SK-N-SH (cell line): Measurements from ENCODE around the gene DZIP1L. TPM values are rescaled to one million over a fixed set of nuclear protein-coding genes. Genes with fewer than 3 reads are reported as not detected.

ENCODE experiments used
- CTCF ChIA-PET: fragments of 300-600, 350-600 bp; formaldehyde crosslinking; extraction: SDS; loops from one replicate; lab custom pipeline; 2021; lab: Yijun Ruan, JAX
- POLR2A ChIA-PET: fragments of 350-600 bp; sonication (Branson Sonifier 250); formaldehyde crosslinking; extraction: SDS; loops from one replicate; lab custom pipeline; 2020; ENCODE audit warnings: antibody characterized with exemption, inconsistent platforms; lab: Yijun Ruan, JAX
- DNase-seq: peaks from one replicate; pipeline ENCODE4 v3.0.0; 2012
- H2AFZ ChIP-seq: fragments of 200-600 bp; sonication (generic); 2 replicates; pipeline ENCODE4 v1.8.1; 2016; ENCODE audit warnings: antibody characterized with exemption, mild to moderate bottlenecking, low read depth
- H3F3A ChIP-seq: fragments of 200-600 bp; sonication (generic); replicated peaks from 2 replicates; pipeline ENCODE3; 2016; ENCODE audit warnings: antibody characterized with exemption, mild to moderate bottlenecking; ENCODE audit not compliant: insufficient read depth
- H3K27ac ChIP-seq, 2 experiments: fragments of 200-500 bp in 1 of 2; fragments of 200-600 bp in 1 of 2; sonication (Bioruptor generic) in 1 of 2; sonication (generic), shearing (Covaris generic) in 1 of 2; 2 replicates each; pipeline versions ENCODE4 v1.5.1 to v1.6.1; 2014 to 2016; ENCODE audit warnings: low read depth in 2 of 2, inconsistent platforms in 1 of 2, low read length in 1 of 2, mild to moderate bottlenecking in 1 of 2, mixed read lengths in 1 of 2
- H3K27me3 ChIP-seq: fragments of 200-600 bp; sonication (generic), shearing (Covaris generic); 2 replicates; pipeline ENCODE4 v1.6.1; 2016; ENCODE audit warnings: mixed run types; ENCODE audit not compliant: insufficient read depth
- H3K36me3 ChIP-seq, 2 experiments: fragments of 200-500 bp in 1 of 2; fragments of 200-600 bp in 1 of 2; sonication (Bioruptor generic) in 1 of 2; sonication (generic) in 1 of 2; replicated peaks in 1 of 2; 2 replicates each; pipeline versions ENCODE3 to v1.5.1; 2014 to 2016; ENCODE audit warnings: low read length in 1 of 2, mild to moderate bottlenecking in 1 of 2; ENCODE audit not compliant: insufficient read depth in 2 of 2, control insufficient read depth in 1 of 2
- H3K4me1 ChIP-seq, 2 experiments: fragments of 200-500 bp in 1 of 2; fragments of 200-600 bp in 1 of 2; sonication (Bioruptor generic) in 1 of 2; sonication (generic), shearing (Covaris generic) in 1 of 2; 2 replicates each; pipeline versions ENCODE4 v1.5.1 to v1.6.1; 2014 to 2016; ENCODE audit warnings: low read depth in 1 of 2, low read length in 1 of 2, mixed run types in 1 of 2; ENCODE audit not compliant: insufficient read depth in 2 of 2, control insufficient read depth in 1 of 2
- H3K4me2 ChIP-seq: fragments of 200-600 bp; sonication (generic), shearing (Covaris generic); 2 replicates; pipeline ENCODE4 v1.6.1; 2017; ENCODE audit warnings: mixed run types
- H3K4me3 ChIP-seq, 2 experiments: fragments of 200-500 bp in 1 of 2; fragments of 200-600 bp in 1 of 2; sonication (Bioruptor generic) in 1 of 2; sonication (generic), shearing (Covaris generic) in 1 of 2; 2 replicates each; pipeline versions ENCODE4 v1.5.1 to v1.8.1; 2014 to 2016; ENCODE audit warnings: low read depth in 2 of 2, inconsistent platforms in 1 of 2, low read length in 1 of 2, mild to moderate bottlenecking in 1 of 2, mixed read lengths in 1 of 2, moderate library complexity in 1 of 2
- H3K79me2 ChIP-seq: fragments of 200-600 bp; sonication (generic); 2 replicates; pipeline ENCODE4 v1.8.1; 2017; ENCODE audit warnings: mild to moderate bottlenecking; ENCODE audit not compliant: insufficient read depth
- H3K9ac ChIP-seq: fragments of 200-600 bp; sonication (generic); 2 replicates; pipeline ENCODE4 v1.6.1; 2017; ENCODE audit warnings: mixed run types
- H3K9me2 ChIP-seq: fragments of 200-600 bp; sonication (generic); 2 replicates; pipeline ENCODE4 v1.6.1; 2017; ENCODE audit warnings: mixed run types
- H3K9me3 ChIP-seq: fragments of 200-600 bp; sonication (generic); 2 replicates; pipeline ENCODE4 v1.6.1; 2017; ENCODE audit warnings: mixed run types, mild to moderate bottlenecking, moderate library complexity
- H4K20me1 ChIP-seq: fragments of 200-600 bp; sonication (generic); 2 replicates; pipeline ENCODE4 v1.6.1; 2017; ENCODE audit warnings: mild to moderate bottlenecking, mixed run types; ENCODE audit not compliant: insufficient read depth
- ELF1 ChIP-seq: IDR thresholded peaks from 2 replicates; pipeline ENCODE4 v1.4.0; 2012
- EZH2phosphoT487 ChIP-seq: fragments of 200-600 bp; sonication (generic); IDR thresholded peaks from 2 replicates; pipeline ENCODE4 v1.6.1; 2017; ENCODE audit warnings: low read depth, mixed run types, mild to moderate bottlenecking, antibody characterized with exemption, moderate library complexity, borderline replicate concordance
- FOSL2 ChIP-seq: IDR thresholded peaks from 2 replicates; pipeline ENCODE4 v1.4.0; 2012; ENCODE audit warnings: low read depth, mild to moderate bottlenecking, moderate library complexity, borderline replicate concordance
- FOXJ3 ChIP-seq: sonication (generic); formaldehyde crosslinking; IDR thresholded peaks from 2 replicates; pipeline ENCODE4 v1.5.1; 2020; ENCODE audit warnings: mild to moderate bottlenecking, missing genetic modification reagents
- FOXM1 ChIP-seq: IDR thresholded peaks from 2 replicates; pipeline ENCODE4 v1.4.0; 2012; ENCODE audit warnings: low read depth, mild to moderate bottlenecking
- GABPA ChIP-seq: IDR thresholded peaks from 2 replicates; pipeline ENCODE4 v1.4.0; 2012; ENCODE audit warnings: low read depth, mild to moderate bottlenecking
- JUND ChIP-seq: IDR thresholded peaks from 2 replicates; pipeline ENCODE4 v1.4.0; 2012
- NFIC ChIP-seq: IDR thresholded peaks from 2 replicates; pipeline ENCODE4 v1.4.0; 2012; ENCODE audit warnings: borderline replicate concordance
- NRF1 ChIP-seq: IDR thresholded peaks from 2 replicates; pipeline ENCODE4 v1.6.1; 2012; ENCODE audit warnings: low read depth, mild to moderate bottlenecking, low read length
- POLR2AphosphoS5 ChIP-seq: IDR thresholded peaks from 2 replicates; pipeline ENCODE4 v1.6.1; 2012; ENCODE audit warnings: low read depth, low read length
- RAD21 ChIP-seq: IDR thresholded peaks from 2 replicates; pipeline ENCODE4 v1.6.1; 2012; ENCODE audit warnings: mild to moderate bottlenecking, low read length
- RCOR1 ChIP-seq: fragments of 150-350 bp; IDR thresholded peaks from 2 replicates; pipeline ENCODE4 v1.6.1; 2017; ENCODE audit warnings: antibody characterized with exemption, low read length
- RXRA ChIP-seq: IDR thresholded peaks from 2 replicates; pipeline ENCODE4 v1.4.0; 2012; ENCODE audit warnings: low read depth, mild to moderate bottlenecking, borderline replicate concordance
- SIN3A ChIP-seq: IDR thresholded peaks from 2 replicates; pipeline ENCODE4 v1.6.1; 2012; ENCODE audit warnings: low read depth, mild to moderate bottlenecking, low read length, moderate library complexity, borderline replicate concordance
- SMC3 ChIP-seq: IDR thresholded peaks from 2 replicates; pipeline ENCODE4 v1.6.1; 2012; ENCODE audit warnings: low read depth, low read length, improper control_type of control experiment
- TAF1 ChIP-seq: IDR thresholded peaks from 2 replicates; pipeline ENCODE4 v1.6.1; 2012; ENCODE audit warnings: low read depth, mild to moderate bottlenecking, low read length, moderate library complexity, borderline replicate concordance
- TCF12 ChIP-seq: IDR thresholded peaks from 2 replicates; pipeline ENCODE4 v1.4.0; 2012
- TEAD4 ChIP-seq: IDR thresholded peaks from 2 replicates; pipeline ENCODE4 v1.4.0; 2012; ENCODE audit warnings: mild to moderate bottlenecking, borderline replicate concordance; ENCODE audit not compliant: insufficient read depth
- WGBS: methylation state at CpG from one replicate; pipeline ENCODE4 v1.1.6; 2017; ENCODE audit warnings: low lambda C conversion rate; 5-methylcytosine and 5-hydroxymethylcytosine counted together
- polyA plus RNA-seq, 3 experiments: library from polyadenylated mRNA; depleted of rRNA; stranded (reverse); fragments of >200 nt; gene quantifications; 2 replicates each; pipeline ENCODE4 v1.2.3, GENCODE V29; 2012
- TF ChIP-seq, protein P1 (sequence below): IDR thresholded peaks from 2 replicates; pipeline ENCODE4; 2012
- TF ChIP-seq, protein P2 (sequence below): IDR thresholded peaks from 2 replicates; pipeline ENCODE4 v1.4.0; 2012; ENCODE audit warnings: low read depth
- TF ChIP-seq, protein P3 (sequence below): IDR thresholded peaks from 2 replicates; pipeline ENCODE4 v1.4.0; 2012; ENCODE audit warnings: low read depth, borderline replicate concordance
- TF ChIP-seq, protein P4 (sequence below): fragments of 200-600 bp; sonication (generic); IDR thresholded peaks from 2 replicates; pipeline ENCODE4 v1.6.1; 2017; ENCODE audit warnings: antibody characterized with exemption, mild to moderate bottlenecking, moderate library complexity

The DZIP1L gene
- polyA plus RNA-seq, 1 of the 3 experiments (the other 2 are of a cell fraction): 6.4 TPM

DNA sequence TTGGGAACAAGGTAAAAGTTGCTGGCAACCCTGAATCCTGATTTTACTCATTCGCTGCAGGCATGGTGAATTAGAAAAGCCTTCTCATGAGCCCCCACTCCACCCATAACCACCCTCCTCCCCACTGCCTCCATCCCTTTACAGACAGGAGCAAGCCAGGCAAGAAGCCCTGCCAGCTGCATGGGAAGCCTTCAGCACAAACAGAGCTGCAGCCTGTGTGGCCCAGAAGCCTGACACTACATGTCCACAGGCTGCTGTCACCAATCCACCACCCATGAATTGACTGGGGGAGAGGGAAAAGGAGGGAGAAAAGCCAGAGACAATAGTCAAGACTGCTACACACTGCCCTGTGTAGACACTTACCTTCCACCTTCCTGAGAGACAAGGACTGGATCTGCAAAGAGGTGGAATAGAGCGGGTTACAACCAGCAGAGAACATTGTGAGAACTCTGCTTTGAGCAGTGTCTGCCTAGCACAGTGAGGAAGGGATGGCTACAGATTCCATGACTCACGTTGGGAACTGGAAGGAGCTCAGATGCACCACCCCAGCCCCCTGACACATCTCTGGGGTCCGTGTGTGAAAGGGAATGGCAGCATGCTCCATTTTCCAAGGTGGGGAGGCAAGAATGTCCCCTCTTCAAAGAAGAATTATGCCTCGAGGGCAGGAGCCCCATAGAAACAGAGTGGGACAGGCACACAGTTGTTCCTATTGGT lies 33.9 kb downstream of the DZIP1L start:
- peak overlapping the region in 1 of 2 experiments; percentile 49; a peak in 2 of 4 replicates for H3K4me3 ChIP-seq
- H3K79me2 ChIP-seq: peaks cover 3% of the 10 kb centered on the region; the same call in 1 of the 2 replicates
- H3F3A ChIP-seq: peaks cover 58% of the 10 kb centered on the region
- no peak for DNase-seq
- H3K9ac ChIP-seq: peak overlapping the region; percentile 54; the same call in 1 of the 2 replicates
- H4K20me1 ChIP-seq: no peaks in the 10 kb centered on the region
- no peaks in the 10 kb centered on the region for H3K9me3 ChIP-seq
- H3K4me1 ChIP-seq: peaks cover 0 to 48% of the 10 kb centered on the region in 2 experiments
- ChIA-PET POLR2A (no interaction called here), CTCF (interaction anchor here (0.9 to 1.8 kb wide), 3 partner anchors 17 to 834 kb away, joined by 3 to 5 read pairs (median 3); partner anchors contain the start of gene DZIP1L)
- peaks cover 17 to 45% of the 10 kb centered on the region in 2 experiments for H3K36me3 ChIP-seq
- H2AFZ ChIP-seq: no peak overlapping the region
- 42% methylated on average over 5 of the region's 5 CpGs for WGBS
- H3K27me3 ChIP-seq: no peaks in the 10 kb centered on the region
- TF ChIP-seq JUND (no peak; the same call in 1 of the 2 replicates), POLR2AphosphoS5 (no peak), SMC3 (no peak), RXRA (0 out of 2 replicates have a peak, but pooled peaks have one; percentile 19), NFIC (no peak; the same call in 1 of the 2 replicates), FOSL2 (peak; percentile 48; the same call in 1 of the 2 replicates)
- H3K9me2 ChIP-seq: no peaks in the 10 kb centered on the region
- H3K4me2 ChIP-seq: peak overlapping the region; percentile 71
- H3K27ac ChIP-seq: peak overlapping the region; percentile 68 to 94; a peak in 3 of 4 replicates

DNA sequence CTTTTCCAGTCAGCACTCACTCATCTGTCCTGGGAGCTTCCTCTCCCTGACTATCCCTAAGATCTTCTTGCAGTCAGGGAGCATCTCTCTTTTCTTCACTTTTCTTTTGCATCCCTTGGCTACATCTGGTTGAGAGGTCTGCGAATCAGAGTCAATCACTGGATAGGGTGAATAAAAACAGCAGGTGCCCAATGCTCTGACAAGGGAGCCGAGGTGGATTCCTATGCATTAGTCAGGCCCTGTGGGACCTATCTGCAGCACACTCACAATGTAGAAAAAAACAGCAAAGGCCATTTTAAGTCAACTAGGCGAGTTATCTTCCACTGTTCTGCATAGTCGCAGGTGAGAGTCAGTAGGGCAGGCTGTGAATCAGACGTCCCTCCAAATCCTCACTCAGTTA lies 35.5 kb downstream of the DZIP1L start:
- no peaks in the 10 kb centered on the region for H4K20me1 ChIP-seq
- no peaks in the 10 kb centered on the region for H3K9me2 ChIP-seq
- peak overlapping the region in 1 of 2 experiments; percentile 94; a peak in 2 of 4 replicates for H3K27ac ChIP-seq
- H3K4me3 ChIP-seq: no peak overlapping the region
- DNase-seq: no peak
- no peaks in the 10 kb centered on the region for H3K27me3 ChIP-seq
- no peak overlapping the region for H2AFZ ChIP-seq
- H3F3A ChIP-seq: peaks cover 58% of the 10 kb centered on the region
- peaks cover 30 to 41% of the 10 kb centered on the region in 2 experiments for H3K36me3 ChIP-seq
- WGBS: 86% methylated on average over 5 of the region's 5 CpGs
- H3K9me3 ChIP-seq: no peaks in the 10 kb centered on the region
- peaks cover 0 to 48% of the 10 kb centered on the region in 2 experiments for H3K4me1 ChIP-seq
- no peak overlapping the region for H3K9ac ChIP-seq
- H3K4me2 ChIP-seq: no peak overlapping the region
- peaks cover 4% of the 10 kb centered on the region for H3K79me2 ChIP-seq
- POLR2A ChIA-PET: no interaction called here
- CTCF ChIA-PET: interaction anchor here (1.7 to 1.8 kb wide), 2 partner anchors 10 to 36 kb away, joined by 5 to 7 read pairs; partner anchors contain the start of gene DZIP1L
- TF ChIP-seq RCOR1 (no peak), SIN3A (no peak), GABPA (no peak), TEAD4 (no peak), ELF1 (no peak), EZH2phosphoT487 (no peak), NRF1 (no peak), TCF12 (no peak), POLR2AphosphoS5 (no peak), FOSL2 (no peak), FOXJ3 (CRISPR knock-in tag) (no peak), TAF1 (no peak), RAD21 (no peak), FOXM1 (no peak)
- TF ChIP-seq, protein P1, sequence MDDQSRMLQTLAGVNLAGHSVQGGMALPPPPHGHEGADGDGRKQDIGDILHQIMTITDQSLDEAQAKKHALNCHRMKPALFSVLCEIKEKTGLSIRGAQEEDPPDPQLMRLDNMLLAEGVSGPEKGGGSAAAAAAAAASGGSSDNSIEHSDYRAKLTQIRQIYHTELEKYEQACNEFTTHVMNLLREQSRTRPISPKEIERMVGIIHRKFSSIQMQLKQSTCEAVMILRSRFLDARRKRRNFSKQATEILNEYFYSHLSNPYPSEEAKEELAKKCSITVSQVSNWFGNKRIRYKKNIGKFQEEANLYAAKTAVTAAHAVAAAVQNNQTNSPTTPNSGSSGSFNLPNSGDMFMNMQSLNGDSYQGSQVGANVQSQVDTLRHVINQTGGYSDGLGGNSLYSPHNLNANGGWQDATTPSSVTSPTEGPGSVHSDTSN: no peak
- TF ChIP-seq, protein P2, sequence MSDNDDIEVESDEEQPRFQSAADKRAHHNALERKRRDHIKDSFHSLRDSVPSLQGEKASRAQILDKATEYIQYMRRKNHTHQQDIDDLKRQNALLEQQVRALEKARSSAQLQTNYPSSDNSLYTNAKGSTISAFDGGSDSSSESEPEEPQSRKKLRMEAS: no peak
- TF ChIP-seq, protein P3, sequence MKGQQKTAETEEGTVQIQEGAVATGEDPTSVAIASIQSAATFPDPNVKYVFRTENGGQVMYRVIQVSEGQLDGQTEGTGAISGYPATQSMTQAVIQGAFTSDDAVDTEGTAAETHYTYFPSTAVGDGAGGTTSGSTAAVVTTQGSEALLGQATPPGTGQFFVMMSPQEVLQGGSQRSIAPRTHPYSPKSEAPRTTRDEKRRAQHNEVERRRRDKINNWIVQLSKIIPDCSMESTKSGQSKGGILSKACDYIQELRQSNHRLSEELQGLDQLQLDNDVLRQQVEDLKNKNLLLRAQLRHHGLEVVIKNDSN: no peak
- TF ChIP-seq, protein P4, sequence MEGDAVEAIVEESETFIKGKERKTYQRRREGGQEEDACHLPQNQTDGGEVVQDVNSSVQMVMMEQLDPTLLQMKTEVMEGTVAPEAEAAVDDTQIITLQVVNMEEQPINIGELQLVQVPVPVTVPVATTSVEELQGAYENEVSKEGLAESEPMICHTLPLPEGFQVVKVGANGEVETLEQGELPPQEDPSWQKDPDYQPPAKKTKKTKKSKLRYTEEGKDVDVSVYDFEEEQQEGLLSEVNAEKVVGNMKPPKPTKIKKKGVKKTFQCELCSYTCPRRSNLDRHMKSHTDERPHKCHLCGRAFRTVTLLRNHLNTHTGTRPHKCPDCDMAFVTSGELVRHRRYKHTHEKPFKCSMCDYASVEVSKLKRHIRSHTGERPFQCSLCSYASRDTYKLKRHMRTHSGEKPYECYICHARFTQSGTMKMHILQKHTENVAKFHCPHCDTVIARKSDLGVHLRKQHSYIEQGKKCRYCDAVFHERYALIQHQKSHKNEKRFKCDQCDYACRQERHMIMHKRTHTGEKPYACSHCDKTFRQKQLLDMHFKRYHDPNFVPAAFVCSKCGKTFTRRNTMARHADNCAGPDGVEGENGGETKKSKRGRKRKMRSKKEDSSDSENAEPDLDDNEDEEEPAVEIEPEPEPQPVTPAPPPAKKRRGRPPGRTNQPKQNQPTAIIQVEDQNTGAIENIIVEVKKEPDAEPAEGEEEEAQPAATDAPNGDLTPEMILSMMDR: no peak
